AG09309 (cell line): ENCODE results near the gene NRXN3.

Source experiments
- DNase-seq: peaks from one replicate; pipeline ENCODE4 v3.0.0-alpha.2; 2010; ENCODE audit warnings: low read depth
- H3K4me3 ChIP-seq: 2 replicates; pipeline ENCODE4 v1.5.1; 2011; ENCODE audit warnings: mild to moderate bottlenecking, low read depth, low read length, moderate library complexity; ENCODE audit not compliant: control insufficient read depth
- CTCF ChIP-seq: IDR thresholded peaks from 2 replicates; pipeline ENCODE4 v1.5.1; 2011; ENCODE audit warnings: mild to moderate bottlenecking, low read depth, low read length, inconsistent platforms; ENCODE audit not compliant: insufficient read depth, control insufficient read depth; ENCODE audit errors: missing control alignments

NRXN3 gene

GRCh38 chr14:79627058-79627457 is 1456.9 kb downstream of the NRXN3 start:
- TF ChIP-seq CTCF: no peak
- H3K4me3 ChIP-seq: no peak overlapping the region
- DNase-seq: no peak

GRCh38 chr14:79629411-79630287 is 1459.5 kb downstream of the NRXN3 start:
- no peak overlapping the region for H3K4me3 ChIP-seq
- no peak for TF ChIP-seq CTCF
- DNase-seq: no peak

- no peak for TF ChIP-seq CTCF
- no peak for DNase-seq
- H3K4me3 ChIP-seq: no peak overlapping the region
Observed at GRCh38 chr14:79630288-79630960, 1460.3 kb downstream of the NRXN3 start.

GRCh38 chr14:79631276-79631675 is 1461.1 kb downstream of the NRXN3 start:
- no peak for TF ChIP-seq CTCF
- DNase-seq: no peak

GRCh38 chr14:79638672-79639266 is 1468.6 kb downstream of the NRXN3 start:
- DNase-seq: no peak
- no peak for TF ChIP-seq CTCF
- H3K4me3 ChIP-seq: no peak overlapping the region

More at GRCh38 chr14:79631276-79631675, 1461.1 kb downstream of the NRXN3 start:
- H3K4me3 ChIP-seq: no peak overlapping the region

GRCh38 chr14:79639613-79640012 is 1469.4 kb downstream of the NRXN3 start:
- TF ChIP-seq CTCF: no peak
- no peak for DNase-seq
- H3K4me3 ChIP-seq: no peak overlapping the region
